ENCODE results near the gene AHCY.
"Not testable (repeated sequence)": the region's sequence is repeated elsewhere in the genome, so short reads cannot be mapped to it uniquely, and the experiment has no call there.

The AHCY gene

GRCh38 chr20:34302723-34303533 lies at the start of gene AHCY:
Gene AHCY, minus strand, starts transcription at chr20:34303355. Its CDS starts 85 bp downstream, at chr20:34303270.
- DNase-seq, result peak; percentile 79 to 88 (median 85)

- no peak for DNase-seq
These were observed 46.9 kb upstream of the AHCY start for GRCh38 chr20:34350095-34350494.

GRCh38 chr20:34347571-34347970 lies 44.4 kb upstream of the AHCY start:
- no peak for DNase-seq

- not testable (repeated sequence) for DNase-seq
These were observed 43.3 kb upstream of the AHCY start for GRCh38 chr20:34346533-34346865.

GRCh38 chr20:34345839-34346532 lies 42.8 kb upstream of the AHCY start:
- not testable (repeated sequence) for DNase-seq

- DNase-seq, result no peak
These were observed 42.2 kb upstream of the AHCY start for GRCh38 chr20:34345402-34345736.

- no peak for DNase-seq
These were observed 41.1 kb upstream of the AHCY start for GRCh38 chr20:34344238-34344637.

- DNase-seq, result no peak
These were observed 40.5 kb upstream of the AHCY start for GRCh38 chr20:34343458-34344211.

- not testable (repeated sequence) for DNase-seq
These were observed 38.0 kb upstream of the AHCY start for GRCh38 chr20:34341199-34341598.

GRCh38 chr20:34340726-34341125 lies 37.6 kb upstream of the AHCY start:
- not testable (repeated sequence) for DNase-seq

- no peak for DNase-seq
These were observed 35.0 kb upstream of the AHCY start for GRCh38 chr20:34337982-34338726.

- DNase-seq, result no peak
These were observed 34.4 kb upstream of the AHCY start for GRCh38 chr20:34337544-34337943.

- no peak for DNase-seq
These were observed 31.7 kb upstream of the AHCY start for GRCh38 chr20:34334654-34335407.

GRCh38 chr20:34333786-34334185 lies 30.6 kb upstream of the AHCY start:
- no peak for DNase-seq

GRCh38 chr20:34332262-34332920 lies 29.2 kb upstream of the AHCY start:
- no peak for DNase-seq

GRCh38 chr20:34331838-34332237 lies 28.7 kb upstream of the AHCY start:
- DNase-seq, result no peak

- not testable (repeated sequence) for DNase-seq
These were observed 27.8 kb upstream of the AHCY start for GRCh38 chr20:34330861-34331544.

GRCh38 chr20:34328928-34329677 lies 25.9 kb upstream of the AHCY start:
- DNase-seq, result no peak

GRCh38 chr20:34328207-34328606 lies 25.1 kb upstream of the AHCY start:
- not testable (repeated sequence) for DNase-seq

- no peak for DNase-seq
These were observed 21.4 kb upstream of the AHCY start for GRCh38 chr20:34324541-34324940.
